Smooth muscle cell (in vitro differentiated cells): Measurements from ENCODE around the gene EXT2. TPM values are rescaled to one million over a fixed set of nuclear protein-coding genes. Genes with fewer than 3 reads are reported as not detected.

ENCODE experiments used
- DNase-seq: peaks from one replicate; lab custom pipeline; 2025; ENCODE audit not compliant: unreplicated experiment; lab: John Stamatoyannopoulos, UW
- H2AFZ ChIP-seq: fragments of 200-600 bp; sonication (generic); 2 replicates; pipeline ENCODE4 v1.6.0; 2016; ENCODE audit warnings: antibody characterized with exemption, low read depth, mild to moderate bottlenecking
- H3F3A ChIP-seq: fragments of 200-600 bp; sonication (generic); 2 replicates; pipeline ENCODE4 v1.6.0; 2017; ENCODE audit warnings: antibody characterized with exemption, low read depth
- H3K27ac ChIP-seq: fragments of 200-600 bp; sonication (generic); 2 replicates; pipeline ENCODE4 v1.5.1; 2016; ENCODE audit warnings: low read depth, mild to moderate bottlenecking
- H3K27me3 ChIP-seq: fragments of 200-600 bp; sonication (generic); 2 replicates; pipeline ENCODE4 v1.6.1; 2016; ENCODE audit warnings: low read depth, mild to moderate bottlenecking
- H3K36me3 ChIP-seq: fragments of 200-600 bp; sonication (generic); 2 replicates; pipeline ENCODE4 v1.5.1; 2016; ENCODE audit warnings: low read depth
- H3K4me1 ChIP-seq: fragments of 200-600 bp; sonication (generic); 2 replicates; pipeline ENCODE4 v1.5.1; 2016; ENCODE audit warnings: low read depth
- H3K4me2 ChIP-seq: fragments of 200-600 bp; sonication (generic); 2 replicates; pipeline ENCODE4 v1.6.0; 2016; ENCODE audit warnings: mild to moderate bottlenecking
- H3K4me3 ChIP-seq: fragments of 200-600 bp; sonication (generic); 2 replicates; pipeline ENCODE4 v1.5.1; 2016; ENCODE audit warnings: mild to moderate bottlenecking
- H3K79me2 ChIP-seq: fragments of 200-600 bp; sonication (generic); 2 replicates; pipeline ENCODE4 v1.6.0; 2016; ENCODE audit warnings: low read depth, mild to moderate bottlenecking
- H3K9ac ChIP-seq: fragments of 200-600 bp; sonication (generic); 2 replicates; pipeline ENCODE4 v1.6.0; 2016; ENCODE audit warnings: low read depth
- H3K9me3 ChIP-seq: fragments of 200-600 bp; sonication (generic); replicated peaks from 2 replicates; pipeline ENCODE4 v1.5.1; 2016; ENCODE audit warnings: low read depth
- H4K20me1 ChIP-seq: fragments of 200-600 bp; sonication (generic); 2 replicates; pipeline ENCODE4 v1.6.0; 2016; ENCODE audit warnings: low read depth
- CTCF ChIP-seq: fragments of 200-600 bp; sonication (generic); IDR thresholded peaks from 2 replicates; pipeline ENCODE4 v1.5.1; 2017; ENCODE audit warnings: borderline replicate concordance, mild to moderate bottlenecking, antibody characterized with exemption; ENCODE audit not compliant: insufficient read depth, poor library complexity, severe bottlenecking
- WGBS: methylation state at CpG from one replicate; pipeline ENCODE4 v1.1.7; 2016; ENCODE audit warnings: low lambda C conversion rate; 5-methylcytosine and 5-hydroxymethylcytosine counted together
- polyA plus RNA-seq: library from polyadenylated mRNA; unstranded; fragments of >200 nt; fragmentation: Nextera tagmentation; extraction: Ambion mirVana; gene quantifications from 2 replicates; pipeline ENCODE4 v1.2.1, GENCODE V29; 2016
- total RNA-seq: library from RNA; depleted of rRNA; stranded (reverse); fragments of >200 nt; gene quantifications from 2 replicates; pipeline ENCODE4 v1.2.3, GENCODE V29; 2014

The EXT2 gene
- total and polyA plus RNA-seq, 2 experiments from 2014 or later = 87.6 to 144 TPM

GRCh38 chr11:44269369-44270351, 174.2 kb downstream of the EXT2 start:
- Histone ChIP-seq H3K9ac (no peak overlapping the region), H3K4me2 (peak overlapping the region; percentile 76), H3K27me3 (no peaks in the 10 kb centered on the region), H3K9me3 (no peaks in the 10 kb centered on the region), H4K20me1 (no peaks in the 10 kb centered on the region), H2AFZ (no peak overlapping the region), H3K4me1 (peaks cover 6% of the 10 kb centered on the region), H3K4me3 (no peak overlapping the region), H3K27ac (no peak overlapping the region), H3K36me3 (no peaks in the 10 kb centered on the region), H3F3A (no peaks in the 10 kb centered on the region), H3K79me2 (no peaks in the 10 kb centered on the region)
- no peak for DNase-seq
- no peak for TF ChIP-seq CTCF
- 63% methylated on average over 17 of the region's 17 CpGs for WGBS

- Histone ChIP-seq H3F3A (no peaks in the 10 kb centered on the region), H3K4me1 (peaks cover 6% of the 10 kb centered on the region), H2AFZ (no peak overlapping the region), H3K9me3 (no peaks in the 10 kb centered on the region), H3K27me3 (no peaks in the 10 kb centered on the region), H3K27ac (no peak overlapping the region), H3K79me2 (no peaks in the 10 kb centered on the region), H3K36me3 (no peaks in the 10 kb centered on the region), H3K4me2 (peak overlapping the region; percentile 76), H3K9ac (no peak overlapping the region), H4K20me1 (no peaks in the 10 kb centered on the region), H3K4me3 (no peak overlapping the region)
- TF ChIP-seq CTCF = no peak
- 95% methylated on average over 20 of the region's 20 CpGs for WGBS
- no peak for DNase-seq
These were observed 175.2 kb downstream of the EXT2 start for GRCh38 chr11:44270403-44271273.

GRCh38 chr11:44271286-44271685, 175.8 kb downstream of the EXT2 start:
- no peak overlapping the region for H3K4me2 ChIP-seq
- H4K20me1 ChIP-seq = no peaks in the 10 kb centered on the region
- H3K27me3 ChIP-seq = no peaks in the 10 kb centered on the region
- no peaks in the 10 kb centered on the region for H3K79me2 ChIP-seq
- TF ChIP-seq CTCF = no peak
- H3K36me3 ChIP-seq = no peaks in the 10 kb centered on the region
- H3K9ac ChIP-seq = no peak overlapping the region
- H2AFZ ChIP-seq = no peak overlapping the region
- WGBS = 91% methylated on average over 6 of the region's 6 CpGs
- no peaks in the 10 kb centered on the region for H3K9me3 ChIP-seq
- H3K4me1 ChIP-seq = peaks cover 6% of the 10 kb centered on the region
- no peak overlapping the region for H3K4me3 ChIP-seq
- H3F3A ChIP-seq = no peaks in the 10 kb centered on the region
- no peak for DNase-seq
- no peak overlapping the region for H3K27ac ChIP-seq
